Measurements from ENCODE around the gene TMED10. TPM values are rescaled to one million over a fixed set of nuclear protein-coding genes. Genes with fewer than 3 reads are reported as not detected.

The TMED10 gene
- total and polyA plus RNA-seq, 2 of the 13 experiments (the other 11 are each of a cell fraction or from before 2014, with no cell fraction given), result 311 to 377 TPM

- TF ChIP-seq ZNF407 (CRISPR knock-in tag; IDR thresholded peaks at IDR 0.05; ENCODE audit: not compliant biosample characterization) (no peak), PTBP1 (IDR thresholded peaks at IDR 0.05; ENCODE audit: low read depth, low read length, poor library complexity, severe bottlenecking) (no peak), ZZZ3 (CRISPR knock-in tag; IDR thresholded peaks at IDR 0.05; ENCODE audit: borderline replicate concordance) (no peak), ZNF230 (CRISPR knock-in tag; IDR thresholded peaks at IDR 0.05) (no peak), ZNF367 (CRISPR knock-in tag; IDR thresholded peaks at IDR 0.05; ENCODE audit: borderline replicate concordance) (no peak), ZNF224 (CRISPR knock-in tag; IDR thresholded peaks at IDR 0.05) (no peak), KMT2A (CRISPR knock-in tag; IDR thresholded peaks at IDR 0.05) (no peak), HOXA9 (CRISPR knock-in tag; IDR thresholded peaks at IDR 0.05; ENCODE audit: borderline replicate concordance) (no peak), ZNF510 (CRISPR knock-in tag; IDR thresholded peaks at IDR 0.05; ENCODE audit: low read depth) (no peak), ZFP36L1 (CRISPR knock-in tag; IDR thresholded peaks at IDR 0.05) (no peak), NR2F6 (IDR thresholded peaks at IDR 0.05) (no peak), NR2F6 (CRISPR knock-in tag; IDR thresholded peaks at IDR 0.05) (no peak), RFXAP (CRISPR knock-in tag; IDR thresholded peaks at IDR 0.05; ENCODE audit: borderline replicate concordance) (no peak), MAFK (conservative IDR thresholded peaks at IDR 0.05 in 1 of 2, IDR thresholded peaks at IDR 0.05 in 1 of 2; ENCODE audit: low read length in 2 of 2) (no peak), ZNF792 (CRISPR knock-in tag; IDR thresholded peaks at IDR 0.05) (no peak), BORCS8-MEF2B (CRISPR knock-in tag; IDR thresholded peaks at IDR 0.05) (no peak)
These were observed 37.2 kb downstream of the TMED10 start (continued) for GRCh38 chr14:75139185-75139584.
